ENCODE data around the gene CCT4. TPM values are rescaled to one million over a fixed set of nuclear protein-coding genes. Genes with fewer than 3 reads are reported as not detected.

CCT4 gene
- total RNA-seq, 2 experiments from 2014 or later = 196 to 232 TPM

GRCh38 chr2:61832183-61832841 lies 56.1 kb downstream of the CCT4 start:
- Histone ChIP-seq H3K9me3 (ENCODE audit: low read length) (no peaks in the 10 kb centered on the region), H3K4me2 (ENCODE audit: low read length) (no peak overlapping the region), H3K4me3 (ENCODE audit: low read depth, low read length, poor library complexity, severe bottlenecking) (no peak overlapping the region), H2AFZ (ENCODE audit: low read length) (no peak overlapping the region), H3K9me2 (ENCODE audit: insufficient read depth, low read length) (no peaks in the 10 kb centered on the region), H3K36me3 (ENCODE audit: insufficient read depth, low read length) (no peaks in the 10 kb centered on the region), H3K27ac (ENCODE audit: low read depth, low read length, poor library complexity, severe bottlenecking) (no peak overlapping the region), H3K4me1 (ENCODE audit: insufficient read depth, low read length, poor library complexity, severe bottlenecking) (no peaks in the 10 kb centered on the region), H4K20me1 (ENCODE audit: insufficient read depth, low read length) (no peaks in the 10 kb centered on the region), H3K79me2 (ENCODE audit: insufficient read depth, low read depth, low read length) (no peaks in the 10 kb centered on the region)
- CTCF ChIA-PET (ENCODE audit: unreplicated experiment) = no interaction called here
- intact Hi-C loops (cut with micrococcal nuclease; ENCODE audit: unreplicated experiment) = no loop called here
- TF ChIP-seq CTCF (conservative IDR thresholded peaks at IDR 0.05; ENCODE audit: low read length) (no peak), EZH2phosphoT487 (IDR thresholded peaks at IDR 0.05; ENCODE audit: borderline replicate concordance, low read depth, low read length) (no peak)
- BruUV-seq (replicated peaks) = no TSS peak
- POLR2A ChIA-PET = interaction anchor here (0.6 kb wide), 1 partner anchor 150 kb away, joined by 3 read pairs; no protein-coding TSS in a partner anchor
- DNase-seq (ENCODE audit: low spot score) = no peak

- H3K4me3 ChIP-seq (ENCODE audit: low read depth, low read length, poor library complexity, severe bottlenecking) = no peak overlapping the region
- no peak overlapping the region for H2AFZ ChIP-seq (ENCODE audit: low read length)
- no peaks in the 10 kb centered on the region for H3K9me3 ChIP-seq (ENCODE audit: low read length)
- H3K4me1 ChIP-seq (ENCODE audit: insufficient read depth, low read length, poor library complexity, severe bottlenecking) = no peaks in the 10 kb centered on the region
- H3K79me2 ChIP-seq (ENCODE audit: insufficient read depth, low read depth, low read length) = no peaks in the 10 kb centered on the region
- no peaks in the 10 kb centered on the region for H3K9me2 ChIP-seq (ENCODE audit: insufficient read depth, low read length)
- no TSS peak for BruUV-seq (replicated peaks)
- H3K27ac ChIP-seq (ENCODE audit: low read depth, low read length, poor library complexity, severe bottlenecking) = no peak overlapping the region
- H3K4me2 ChIP-seq (ENCODE audit: low read length) = no peak overlapping the region
- TF ChIP-seq CTCF (conservative IDR thresholded peaks at IDR 0.05; ENCODE audit: low read length) (no peak), EZH2phosphoT487 (IDR thresholded peaks at IDR 0.05; ENCODE audit: borderline replicate concordance, low read depth, low read length) (no peak)
- no peaks in the 10 kb centered on the region for H4K20me1 ChIP-seq (ENCODE audit: insufficient read depth, low read length)
- POLR2A ChIA-PET = no interaction called here
- intact Hi-C loops (cut with micrococcal nuclease; ENCODE audit: unreplicated experiment) = no loop called here
- no peak for DNase-seq (ENCODE audit: low spot score)
- CTCF ChIA-PET (ENCODE audit: unreplicated experiment) = no interaction called here
- no peaks in the 10 kb centered on the region for H3K36me3 ChIP-seq (ENCODE audit: insufficient read depth, low read length)
Observed at GRCh38 chr2:61822255-61822654, 66.2 kb downstream of the CCT4 start.

Small RNA genes within 50 kb of the gene (small RNA-seq; reads per million reads assigned to genes)
- not detected for gene RF00019

Other genes starting within 250 kb of the CCT4 start
- 1.8 and 3.5 TPM in 2 replicates for gene FAM161A, start 34.6 kb downstream of the CCT4 start, total RNA-seq (2014; rRNA removed; shearing (Covaris generic))
- 4.6 and 6.3 TPM in 2 replicates for gene FAM161A, start 34.6 kb downstream of the CCT4 start, total RNA-seq (2022)
- 22.1 and 22.6 TPM in 2 replicates for gene COMMD1, start 17.0 kb upstream of the CCT4 start, total RNA-seq (2014; rRNA removed; shearing (Covaris generic))
- gene COMMD1, start 17.0 kb upstream of the CCT4 start, total RNA-seq (2022) = 17.7 and 22.0 TPM in 2 replicates